ENCODE results near the gene PPIP5K2.

Gene PPIP5K2

DNA sequence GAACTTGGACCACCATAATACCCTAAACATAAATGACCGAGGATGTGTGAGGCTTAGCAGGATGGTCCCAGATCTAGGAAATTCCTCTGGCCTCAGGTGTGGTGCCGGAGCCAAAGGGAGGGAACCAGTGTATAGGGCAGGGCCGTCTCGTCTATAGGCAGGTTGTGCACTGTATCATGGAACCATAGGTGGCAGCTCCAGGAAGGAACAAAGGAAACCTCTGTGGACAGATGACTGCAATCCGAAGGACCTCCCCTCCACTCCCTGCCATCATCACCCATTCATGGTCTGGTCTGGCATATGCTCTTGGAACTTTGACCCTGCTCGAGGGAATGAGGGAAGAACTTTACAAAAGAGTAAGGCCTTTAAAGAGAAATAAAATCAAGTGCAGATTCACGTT is 135.6 kb downstream of the PPIP5K2 start:
- DNase-seq, result no peak

DNA sequence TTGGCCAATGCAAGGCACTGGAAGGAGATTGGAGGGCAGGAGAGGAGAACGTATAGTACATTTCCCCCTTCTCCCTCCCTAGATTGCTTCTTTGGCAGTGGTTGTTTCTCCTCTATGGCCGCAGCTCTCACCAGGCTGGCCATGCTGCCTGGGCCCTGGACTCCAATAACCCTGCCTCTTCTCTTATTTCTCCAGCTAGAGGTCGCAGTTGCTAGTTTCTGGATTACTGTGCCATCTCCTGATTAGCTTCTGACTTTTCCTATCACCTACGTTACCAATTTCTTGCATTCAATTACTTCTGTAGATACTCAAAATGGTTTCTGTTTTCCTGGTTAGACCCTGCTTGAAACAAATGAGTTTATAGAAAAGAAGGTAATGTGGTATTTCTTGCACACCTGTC is 136.1 kb downstream of the PPIP5K2 start:
- DNase-seq, result no peak

DNA sequence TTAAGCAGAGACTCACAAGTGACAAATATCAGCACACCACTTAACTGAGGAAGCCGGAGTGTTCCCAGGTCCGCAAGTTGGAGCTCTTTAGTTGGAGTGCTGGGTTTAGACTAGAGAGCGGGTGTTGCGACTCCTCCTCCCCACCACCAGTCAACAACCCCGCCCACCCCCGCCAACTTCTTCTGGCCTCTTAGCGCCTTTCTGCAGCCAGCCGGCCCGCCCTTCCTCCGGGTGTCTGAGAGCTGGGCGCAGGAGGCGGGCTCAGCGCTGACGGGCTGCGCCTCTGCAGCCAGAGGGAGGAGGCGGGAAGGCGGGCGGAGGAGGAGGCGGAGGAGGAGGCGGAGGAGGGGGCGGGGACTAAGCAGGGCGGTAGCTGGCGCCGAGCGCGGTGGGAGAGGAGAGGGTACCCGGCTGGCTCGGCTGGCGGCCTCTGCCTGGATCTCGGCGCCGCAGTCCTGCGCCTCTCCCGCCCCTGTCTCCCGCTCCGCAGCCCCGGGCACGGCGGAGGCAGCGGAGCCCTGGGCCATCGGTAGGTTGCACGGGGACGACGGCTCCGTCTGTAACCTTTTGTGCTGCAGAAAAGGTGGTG is 138.4 kb downstream of the PPIP5K2 start, which contains the start of gene MACIR:
MACIR (plus strand) TSS at position 396 of the 589 bp plus-strand sequence. CDS start 17,157 bp downstream, outside the sequence.
- peak; percentile 93 to 96 for DNase-seq

DNA sequence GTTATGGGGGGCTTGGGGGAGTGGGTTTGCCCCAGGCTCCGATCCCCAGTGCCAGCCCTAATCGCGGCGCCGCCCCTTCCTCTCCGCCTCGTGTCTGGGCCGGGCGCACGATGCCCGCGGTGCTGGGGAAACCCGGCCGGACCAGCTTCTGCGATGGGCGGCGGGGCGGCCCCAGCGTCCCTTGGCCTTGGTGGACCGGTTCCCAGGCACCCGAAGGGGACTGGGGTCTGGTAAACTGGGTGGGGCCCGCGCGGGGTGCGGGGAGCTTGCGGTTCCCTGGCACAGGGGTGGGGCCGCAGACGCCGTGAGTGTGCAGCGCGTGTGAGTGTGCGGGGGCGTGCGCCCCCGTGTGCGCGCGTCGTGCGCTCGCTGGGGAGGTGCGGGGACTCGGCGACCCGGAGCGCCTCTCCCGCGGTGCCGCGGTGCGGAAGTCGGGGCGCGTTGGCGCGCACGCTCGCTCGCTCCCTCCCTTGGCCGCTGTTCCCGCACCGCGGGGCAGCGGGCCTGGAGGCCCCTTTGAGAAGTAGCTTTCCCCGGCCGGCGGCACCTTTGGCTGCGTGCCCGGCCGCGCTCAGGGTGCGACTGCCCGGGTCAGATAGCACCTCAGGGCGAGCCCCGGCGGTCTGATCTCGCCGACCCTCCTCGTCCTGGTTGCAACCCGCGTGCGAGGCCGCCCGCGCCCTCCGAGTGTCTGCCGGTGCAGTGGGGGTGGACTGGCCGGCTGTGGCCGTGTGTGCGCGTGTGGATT is 139.0 kb downstream of the PPIP5K2 start:
- DNase-seq, result peak; percentile 62 to 67

GRCh38 chr5:103259705-103260355 is 139.7 kb downstream of the PPIP5K2 start:
- peak; percentile 41 to 64 for DNase-seq

DNA sequence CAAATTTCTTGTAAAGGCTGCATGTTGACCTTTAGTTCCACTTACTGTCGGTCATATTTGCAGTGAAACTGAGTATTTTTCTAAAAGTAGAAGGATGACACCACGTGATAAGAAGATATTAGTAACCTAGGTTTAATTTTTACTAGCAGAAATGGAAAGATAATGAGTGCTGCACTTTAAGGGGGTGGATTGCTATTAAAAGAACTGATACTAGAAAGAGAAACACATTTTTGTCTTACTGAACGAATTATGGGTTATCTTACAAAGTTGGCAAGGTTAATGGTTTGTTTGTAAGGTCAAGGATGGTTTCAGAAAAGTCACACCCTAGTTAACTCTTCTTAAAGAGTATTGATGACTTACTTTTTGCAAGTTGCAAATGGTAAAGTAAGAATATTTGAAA is 140.8 kb downstream of the PPIP5K2 start:
- no peak for DNase-seq

All from NCI-H524 (cell line).